ENCODE data around the gene MPL. TPM values are rescaled to one million over a fixed set of nuclear protein-coding genes. Genes with fewer than 3 reads are reported as not detected.

MPL gene
- total and polyA plus RNA-seq, 2 of the 13 experiments (the other 11 are each of a cell fraction or from before 2014, with no cell fraction given): not detected

DNA sequence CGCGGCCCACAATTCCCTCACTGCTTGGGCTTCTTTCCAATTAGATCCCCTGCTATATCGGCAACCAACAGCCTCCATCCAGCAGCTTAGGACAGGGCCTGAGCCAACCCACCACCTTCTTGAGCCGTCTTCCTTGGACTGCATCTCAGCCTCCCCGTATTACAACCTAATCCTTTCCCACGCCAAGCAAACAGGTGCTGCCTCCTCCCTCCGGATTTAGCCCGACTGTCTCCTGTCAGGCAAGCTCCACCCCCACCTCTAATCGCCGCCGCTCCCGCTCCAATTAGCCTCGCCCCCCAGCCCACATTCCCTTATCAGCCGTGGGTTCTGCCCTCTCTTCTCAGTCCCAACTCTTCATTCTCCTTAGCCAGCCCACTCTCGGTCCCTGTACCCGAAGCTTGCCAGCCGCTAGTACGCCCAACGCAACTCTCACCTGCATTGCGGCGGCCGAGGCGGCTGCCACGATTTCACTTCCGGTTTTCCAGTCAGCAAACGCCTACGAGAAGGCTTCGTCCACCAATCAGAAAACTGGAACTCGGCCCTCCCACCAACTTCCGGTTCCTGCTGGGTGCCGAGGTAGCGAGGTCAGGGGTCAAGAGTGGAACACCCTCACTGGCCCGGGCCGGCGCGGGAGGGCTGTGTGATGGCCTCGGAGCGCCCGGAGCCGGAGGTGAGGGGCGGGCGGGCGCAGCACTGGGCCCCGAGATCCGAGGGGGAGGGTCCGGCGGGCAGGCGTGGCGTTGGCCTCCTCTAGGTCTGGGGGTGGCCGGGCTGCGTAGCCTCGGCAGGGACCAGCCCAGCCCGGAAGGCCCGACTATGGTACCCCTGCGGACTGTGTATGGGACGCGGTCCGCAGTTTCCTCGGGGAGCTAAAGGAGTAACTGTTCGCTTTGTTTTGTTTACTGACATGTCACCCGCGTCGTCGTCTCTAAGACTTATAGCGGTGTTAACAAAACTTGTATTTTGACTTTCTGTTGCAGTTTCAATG lies 52.0 kb downstream of the MPL start, which contains the start of the genes MED8 and SZT2 (continued):
- TF ChIP-seq NR1H2 (CRISPR knock-in tag; IDR thresholded peaks at IDR 0.05; ENCODE audit: borderline replicate concordance, low read depth) (no peak), HHEX (CRISPR knock-in tag; IDR thresholded peaks at IDR 0.05) (no peak), ZNF772 (CRISPR knock-in tag; IDR thresholded peaks at IDR 0.05) (no peak; the same call in 1 of the 2 replicates), MEIS1 (CRISPR knock-in tag; IDR thresholded peaks at IDR 0.05; ENCODE audit: borderline replicate concordance) (no peak), PITX1 (CRISPR knock-in tag; IDR thresholded peaks at IDR 0.05) (no peak; the same call in 1 of the 2 replicates), SIX1 (CRISPR knock-in tag; IDR thresholded peaks at IDR 0.05; ENCODE audit: borderline replicate concordance) (no peak; the same call in 1 of the 2 replicates), HNRNPK (IDR thresholded peaks at IDR 0.05; ENCODE audit: low read depth, low read length, poor library complexity, severe bottlenecking) (no peak), PPARG (CRISPR knock-in tag; conservative IDR thresholded peaks at IDR 0.05) (peak; percentile 80), PRPF4 (IDR thresholded peaks at IDR 0.05; ENCODE audit: low read depth, low read length, poor library complexity, severe bottlenecking) (no peak), SRF (IDR thresholded peaks at IDR 0.05; ENCODE audit: low read depth, low read length) (no peak), JUND (CRISPR knock-in tag; IDR thresholded peaks at IDR 0.05) (no peak), ZNF101 (CRISPR knock-in tag; IDR thresholded peaks at IDR 0.05; ENCODE audit: borderline replicate concordance, low read depth) (no peak), RNF2 (conservative IDR thresholded peaks at IDR 0.05; ENCODE audit: low read depth) (no peak), ZNF143 (CRISPR knock-in tag; IDR thresholded peaks at IDR 0.05) (peak; percentile 44; the same call in 1 of the 2 replicates), ZNF333 (CRISPR knock-in tag; IDR thresholded peaks at IDR 0.05; ENCODE audit: borderline replicate concordance) (no peak), ESRRA (CRISPR knock-in tag; IDR thresholded peaks at IDR 0.05; ENCODE audit: low read depth) (peak; percentile 57), SP5 (CRISPR knock-in tag; IDR thresholded peaks at IDR 0.05; ENCODE audit: borderline replicate concordance, low read depth) (peak; percentile 46; the same call in 1 of the 2 replicates), SNAI1 (CRISPR knock-in tag; IDR thresholded peaks at IDR 0.05; ENCODE audit: borderline replicate concordance) (0 out of 2 replicates have a peak, but pooled peaks have one; percentile 34), MED1 (CRISPR knock-in tag; IDR thresholded peaks at IDR 0.05) (peak; percentile 52; the same call in 1 of the 2 replicates)
- TF ChIP-seq, protein P1, sequence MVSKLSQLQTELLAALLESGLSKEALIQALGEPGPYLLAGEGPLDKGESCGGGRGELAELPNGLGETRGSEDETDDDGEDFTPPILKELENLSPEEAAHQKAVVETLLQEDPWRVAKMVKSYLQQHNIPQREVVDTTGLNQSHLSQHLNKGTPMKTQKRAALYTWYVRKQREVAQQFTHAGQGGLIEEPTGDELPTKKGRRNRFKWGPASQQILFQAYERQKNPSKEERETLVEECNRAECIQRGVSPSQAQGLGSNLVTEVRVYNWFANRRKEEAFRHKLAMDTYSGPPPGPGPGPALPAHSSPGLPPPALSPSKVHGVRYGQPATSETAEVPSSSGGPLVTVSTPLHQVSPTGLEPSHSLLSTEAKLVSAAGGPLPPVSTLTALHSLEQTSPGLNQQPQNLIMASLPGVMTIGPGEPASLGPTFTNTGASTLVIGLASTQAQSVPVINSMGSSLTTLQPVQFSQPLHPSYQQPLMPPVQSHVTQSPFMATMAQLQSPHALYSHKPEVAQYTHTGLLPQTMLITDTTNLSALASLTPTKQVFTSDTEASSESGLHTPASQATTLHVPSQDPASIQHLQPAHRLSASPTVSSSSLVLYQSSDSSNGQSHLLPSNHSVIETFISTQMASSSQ (IDR thresholded peaks at IDR 0.05; ENCODE audit: low read depth): no peak
- TF ChIP-seq, protein P1 (CRISPR knock-in tag; IDR thresholded peaks at IDR 0.05; ENCODE audit: borderline replicate concordance): peak; percentile 67; the same call in 1 of the 2 replicates
- TF ChIP-seq, protein P2, sequence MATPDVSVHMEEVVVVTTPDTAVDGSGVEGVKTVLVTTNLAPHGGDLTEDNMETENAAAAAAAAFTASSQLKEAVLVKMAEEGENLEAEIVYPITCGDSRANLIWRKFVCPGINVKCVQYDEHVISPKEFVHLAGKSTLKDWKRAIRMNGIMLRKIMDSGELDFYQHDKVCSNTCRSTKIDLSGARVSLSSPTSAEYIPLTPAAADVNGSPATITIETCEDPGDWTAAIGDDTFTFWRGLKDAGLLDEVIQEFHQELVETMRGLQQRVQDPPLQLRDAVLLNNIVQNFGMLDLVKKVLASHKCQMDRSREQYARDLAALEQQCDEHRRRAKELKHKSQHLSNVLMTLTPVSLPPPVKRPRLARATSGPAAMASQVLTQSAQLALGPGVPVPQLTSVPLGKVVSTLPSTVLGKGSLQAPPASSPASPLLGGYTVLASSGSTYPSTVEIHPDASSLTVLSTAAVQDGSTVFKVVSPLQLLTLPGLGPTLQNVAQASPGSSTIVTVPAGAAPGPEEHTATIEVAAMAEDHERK (CRISPR knock-in tag; IDR thresholded peaks at IDR 0.05; ENCODE audit: low read depth): 0 out of 2 replicates have a peak, but pooled peaks have one; percentile 23
- TF ChIP-seq, protein P3, sequence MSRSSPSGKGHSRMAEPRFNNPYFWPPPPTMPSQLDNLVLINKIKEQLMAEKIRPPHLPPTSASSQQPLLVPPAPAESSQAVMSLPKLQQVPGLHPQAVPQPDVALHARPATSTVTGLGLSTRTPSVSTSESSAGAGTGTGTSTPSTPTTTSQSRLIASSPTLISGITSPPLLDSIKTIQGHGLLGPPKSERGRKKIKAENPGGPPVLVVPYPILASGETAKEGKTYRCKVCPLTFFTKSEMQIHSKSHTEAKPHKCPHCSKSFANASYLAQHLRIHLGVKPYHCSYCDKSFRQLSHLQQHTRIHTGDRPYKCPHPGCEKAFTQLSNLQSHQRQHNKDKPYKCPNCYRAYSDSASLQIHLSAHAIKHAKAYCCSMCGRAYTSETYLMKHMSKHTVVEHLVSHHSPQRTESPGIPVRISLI (CRISPR knock-in tag; IDR thresholded peaks at IDR 0.05; ENCODE audit: borderline replicate concordance): no peak

Data from HepG2 (cell line).